K562 (cell line): ENCODE results near the gene PIK3CA. TPM values are rescaled to one million over a fixed set of nuclear protein-coding genes. Genes with fewer than 3 reads are reported as not detected.

Experiments used
- BHLHE40 ChIP-seq: IDR thresholded peaks from 2 replicates; pipeline ENCODE4 v1.6.1; 2011; ENCODE audit warnings: low read length, improper control_type of control experiment
- CHD4 ChIP-seq: fragments of 200-600 bp; sonication (generic); IDR thresholded peaks from 3 replicates; pipeline ENCODE4 v1.6.1; 2012; ENCODE audit warnings: low read depth, mild to moderate bottlenecking, mixed read lengths, low read length, inconsistent platforms; ENCODE audit not compliant: insufficient read depth, insufficient replicate concordance, poor library complexity, severe bottlenecking
- CXXC5 ChIP-seq: fragments of 250-450 bp; sonication (Bioruptor Pico); IDR thresholded peaks from 2 replicates; pipeline ENCODE4 v1.8.0; 2022; ENCODE audit warnings: inconsistent platforms, mild to moderate bottlenecking, moderate library complexity
- E2F6 ChIP-seq, 2 experiments: IDR thresholded peaks; 2 replicates each; pipeline ENCODE4 v1.6.1; 2011; ENCODE audit warnings: borderline replicate concordance in 1 of 2, control low read depth in 1 of 2, low read depth in 1 of 2, low read length in 1 of 2, mild to moderate bottlenecking in 1 of 2, mixed read lengths in 1 of 2, moderate library complexity in 1 of 2; ENCODE audit not compliant: insufficient read depth in 1 of 2, insufficient read length in 1 of 2, poor library complexity in 1 of 2, severe bottlenecking in 1 of 2; ENCODE audit errors: extremely low read depth in 1 of 2
- FOXA3 ChIP-seq, 2 experiments: fragments of 450-650 bp in 1 of 2; sonication (generic) in 1 of 2; formaldehyde crosslinking; IDR thresholded peaks in 1 of 2; conservative IDR thresholded peaks in 1 of 2; 2 replicates each; pipeline versions ENCODE4 v1.4.0 to v1.8.0; 2020 to 2022; ENCODE audit warnings: mild to moderate bottlenecking in 2 of 2, missing genetic modification reagents in 1 of 2
- HMGN3 ChIP-seq: IDR thresholded peaks from 2 replicates; pipeline ENCODE4 v1.6.1; 2011; ENCODE audit warnings: borderline replicate concordance, low read depth, mild to moderate bottlenecking, mixed read lengths, low read length; ENCODE audit not compliant: insufficient read length; ENCODE audit errors: extremely low read depth
- MLLT1 ChIP-seq, 2 experiments: fragments of 450-650 bp; IDR thresholded peaks; 2 replicates each; pipeline ENCODE4 v1.6.1; 2016
- NCOA6 ChIP-seq: fragments of 450-650 bp; IDR thresholded peaks from 2 replicates; pipeline ENCODE4 v1.6.1; 2017; ENCODE audit warnings: mild to moderate bottlenecking
- POLR3G ChIP-seq: IDR thresholded peaks from 2 replicates; pipeline ENCODE4 v1.6.1; 2011; ENCODE audit not compliant: insufficient read length, insufficient replicate concordance; ENCODE audit errors: extremely low read depth
- RB1 ChIP-seq: fragments of 450-650 bp; IDR thresholded peaks from 2 replicates; pipeline ENCODE4 v1.6.1; 2017; ENCODE audit warnings: low read depth, mild to moderate bottlenecking
- TBL1XR1 ChIP-seq, 2 experiments: IDR thresholded peaks; 2 replicates each; pipeline ENCODE4 v1.6.1; 2012; ENCODE audit warnings: improper control_type of control experiment in 2 of 2, low read length in 2 of 2, mild to moderate bottlenecking in 1 of 2
- UBTF ChIP-seq, 2 experiments: IDR thresholded peaks; 2 replicates each; pipeline ENCODE4 v1.6.1; 2012; ENCODE audit warnings: improper control_type of control experiment in 2 of 2, low read depth in 2 of 2, low read length in 2 of 2, borderline replicate concordance in 1 of 2
- ZBTB11 ChIP-seq, 3 experiments: fragments of 200-800 bp in 1 of 3; fragments of 250-450 bp in 1 of 3; fragments of 450-650 bp in 1 of 3; sonication (Bioruptor Pico) in 1 of 3; sonication (Bioruptor generic) in 1 of 3; formaldehyde crosslinking in 1 of 3; IDR thresholded peaks; 2 replicates each; pipeline versions ENCODE4 v1.6.1 to v1.8.0; 2016 to 2022; ENCODE audit warnings: mild to moderate bottlenecking in 2 of 3, missing genetic modification characterization in 2 of 3, missing compliant biosample characterization in 1 of 3, moderate library complexity in 1 of 3
- ZNF511 ChIP-seq: sonication (generic); formaldehyde crosslinking; IDR thresholded peaks from 2 replicates; pipeline ENCODE4 v1.8.0; 2022; ENCODE audit warnings: mild to moderate bottlenecking, missing genetic modification reagents
- polyA plus RNA-seq, 8 experiments: library from polyadenylated mRNA; depleted of rRNA in 4 of 8; stranded (reverse) in 5 of 8; unstranded in 3 of 8; fragments of >200 nt; fragmentation: Nextera tagmentation in 2 of 8; fragmentation: Illumina TruSeq in 1 of 8; extraction: Ambion mirVana in 2 of 8; extraction: Trizol in 1 of 8; gene quantifications; 2 replicates each; pipeline versions ENCODE4 v1.2.1 to v1.2.3, GENCODE V29; 2011 to 2014; ENCODE audit warnings: inconsistent platforms in 1 of 8, missing spikeins in 1 of 8
- total RNA-seq, 7 experiments: library from RNA; depleted of rRNA in 6 of 7; stranded (reverse); fragments of >200 nt in 6 of 7; fragmentation: Illumina TruSeq in 2 of 7; extraction: Trizol in 2 of 7; gene quantifications; 2 replicates each; pipeline versions ENCODE4 v1.2.1 to v1.2.3, GENCODE V29; 2011 to 2021; ENCODE audit warnings: low replicate concordance in 1 of 7

The PIK3CA gene
- total and polyA plus RNA-seq, 9 of the 15 experiments (the other 6 are each of a cell fraction or from before 2014, with no cell fraction given): 3.8 to 19.4 (median 10.8) TPM

GRCh38 chr3:179148616-179149405 is 654 bp downstream of the PIK3CA start (continued):
- 0 out of 2 replicates have a peak, but pooled peaks have one; percentile 13 for TF ChIP-seq BHLHE40
- peak; percentile 60 to 91; a peak in 3 of 4 replicates for TF ChIP-seq UBTF (IDR thresholded peaks at IDR 0.05; ENCODE audit: borderline replicate concordance in 1 of 2, low read depth in 2 of 2, low read length in 2 of 2)
- peak in 1 of 2 experiments; percentile 88; a peak in 2 of 4 replicates for TF ChIP-seq FOXA3 (CRISPR knock-in tag; conservative IDR thresholded peaks at IDR 0.05 in 1 of 2, IDR thresholded peaks at IDR 0.05 in 1 of 2)
- 0 out of 4 replicates have a peak, but pooled peaks of 1 of the 2 experiments have one; percentile 47 for TF ChIP-seq TBL1XR1 (IDR thresholded peaks at IDR 0.05; ENCODE audit: low read length in 2 of 2)
- TF ChIP-seq CXXC5 (CRISPR knock-in tag): peak; percentile 3; the same call in 1 of the 2 replicates
- TF ChIP-seq HMGN3: peak; percentile 75
- no peak for TF ChIP-seq CHD4
- TF ChIP-seq ZBTB11 (CRISPR knock-in tag; IDR thresholded peaks at IDR 0.05): peak in 1 of 3 experiments; percentile 54; a peak in 1 of 6 replicates
- peak in 1 of 2 experiments; percentile 38 for TF ChIP-seq E2F6 (IDR thresholded peaks at IDR 0.05; ENCODE audit: borderline replicate concordance in 1 of 2, extremely low read depth in 1 of 2, insufficient read depth in 1 of 2, insufficient read length in 1 of 2, low read depth in 1 of 2, low read length in 1 of 2, poor library complexity in 1 of 2, severe bottlenecking in 1 of 2)
- TF ChIP-seq MLLT1 (IDR thresholded peaks at IDR 0.05): peak in 1 of 2 experiments; percentile 24; a peak in 1 of 4 replicates
- TF ChIP-seq ZNF511 (CRISPR knock-in tag): 0 out of 2 replicates have a peak, but pooled peaks have one; percentile 66
- peak; percentile 30; the same call in 1 of the 2 replicates for TF ChIP-seq RB1
- no peak for TF ChIP-seq POLR3G
- TF ChIP-seq NCOA6: no peak
